Coronary artery (tissue), 2 donors: ENCODE data around the gene PPM1J.

Experiments used
- DNase-seq: peaks from one replicate; pipeline ENCODE4 v3.0.0-alpha.2; 2017; ENCODE audit warnings: low spot score
- H3K27ac ChIP-seq, 2 donors: fragments of 200-600 bp; sonication (generic); one replicate each; pipeline ENCODE4 v1.5.1; 2016 to 2019
- H3K4me3 ChIP-seq: fragments of 200-600 bp; sonication (generic); 2 replicates; pipeline ENCODE4 v1.5.1; 2016; ENCODE audit warnings: mild to moderate bottlenecking, moderate library complexity
- TF ChIP-seq, protein P1 (sequence below): fragments of 200-600 bp; sonication (generic); IDR thresholded peaks from one replicate; pipeline ENCODE4 v1.5.1; 2019; ENCODE audit warnings: antibody characterized with exemption

Gene PPM1J

GRCh38 chr1:112702067-112702395, 13.1 kb downstream of the PPM1J start:
- H3K27ac ChIP-seq = peak overlapping the region; percentile 59 to 99
- TF ChIP-seq, protein P1, sequence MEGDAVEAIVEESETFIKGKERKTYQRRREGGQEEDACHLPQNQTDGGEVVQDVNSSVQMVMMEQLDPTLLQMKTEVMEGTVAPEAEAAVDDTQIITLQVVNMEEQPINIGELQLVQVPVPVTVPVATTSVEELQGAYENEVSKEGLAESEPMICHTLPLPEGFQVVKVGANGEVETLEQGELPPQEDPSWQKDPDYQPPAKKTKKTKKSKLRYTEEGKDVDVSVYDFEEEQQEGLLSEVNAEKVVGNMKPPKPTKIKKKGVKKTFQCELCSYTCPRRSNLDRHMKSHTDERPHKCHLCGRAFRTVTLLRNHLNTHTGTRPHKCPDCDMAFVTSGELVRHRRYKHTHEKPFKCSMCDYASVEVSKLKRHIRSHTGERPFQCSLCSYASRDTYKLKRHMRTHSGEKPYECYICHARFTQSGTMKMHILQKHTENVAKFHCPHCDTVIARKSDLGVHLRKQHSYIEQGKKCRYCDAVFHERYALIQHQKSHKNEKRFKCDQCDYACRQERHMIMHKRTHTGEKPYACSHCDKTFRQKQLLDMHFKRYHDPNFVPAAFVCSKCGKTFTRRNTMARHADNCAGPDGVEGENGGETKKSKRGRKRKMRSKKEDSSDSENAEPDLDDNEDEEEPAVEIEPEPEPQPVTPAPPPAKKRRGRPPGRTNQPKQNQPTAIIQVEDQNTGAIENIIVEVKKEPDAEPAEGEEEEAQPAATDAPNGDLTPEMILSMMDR = no peak
- DNase-seq = no peak
- H3K4me3 ChIP-seq = no peak overlapping the region

- H3K27ac ChIP-seq = peak overlapping the region; percentile 59 to 99
- H3K4me3 ChIP-seq = peak overlapping the region; percentile 23
- DNase-seq = peak; percentile 74
- TF ChIP-seq, protein P1 = no peak
These were observed 13.7 kb downstream of the PPM1J start for GRCh38 chr1:112701227-112702066.

DNA sequence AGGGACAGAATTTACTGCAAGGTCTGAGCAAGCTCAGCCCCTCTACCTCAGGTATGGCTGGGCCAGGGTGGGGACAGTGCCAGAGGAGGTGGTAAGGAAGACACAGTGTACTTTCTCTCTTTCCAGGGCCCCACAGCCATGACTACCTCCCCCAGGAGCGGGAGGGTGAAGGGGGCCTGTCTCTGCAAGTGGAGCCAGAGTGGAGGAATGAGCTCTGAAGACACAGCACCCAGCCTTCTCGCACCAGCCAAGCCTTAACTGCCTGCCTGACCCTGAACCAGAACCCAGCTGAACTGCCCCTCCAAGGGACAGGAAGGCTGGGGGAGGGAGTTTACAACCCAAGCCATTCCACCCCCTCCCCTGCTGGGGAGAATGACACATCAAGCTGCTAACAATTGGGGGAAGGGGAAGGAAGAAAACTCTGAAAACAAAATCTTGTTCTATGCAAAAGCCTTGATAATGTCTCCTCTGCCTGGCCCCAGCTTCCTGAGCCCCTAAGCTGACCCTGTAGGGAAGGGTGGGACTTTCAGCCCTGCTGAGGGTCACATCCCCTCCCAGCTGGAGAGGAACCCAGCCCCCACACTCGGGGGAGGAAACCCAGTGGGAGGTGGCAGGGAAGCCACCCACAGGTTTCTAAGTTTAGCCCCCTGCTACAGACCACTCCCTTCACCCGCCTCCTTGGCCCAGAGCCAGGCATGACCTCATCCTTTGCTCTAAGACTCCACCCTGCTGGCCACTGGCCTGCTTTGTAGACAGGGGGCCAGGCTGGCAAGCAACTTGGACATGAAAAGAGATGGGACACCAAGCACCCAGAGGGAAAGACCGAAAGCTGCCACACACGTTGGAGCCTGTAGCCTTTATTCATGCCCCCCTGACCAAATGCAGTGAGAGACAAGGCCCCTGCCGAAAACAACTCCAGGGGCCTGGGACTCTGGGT, 14.6 kb downstream of the PPM1J start:
- peak; percentile 96 for DNase-seq
- Histone ChIP-seq H3K27ac (peak overlapping the region; percentile 59 to 99), H3K4me3 (peak overlapping the region; percentile 43)
- TF ChIP-seq, protein P1 = no peak

GRCh38 chr1:112699425-112700144, 15.5 kb downstream of the PPM1J start:
- no peak overlapping the region for H3K4me3 ChIP-seq
- no peak for DNase-seq
- peak overlapping the region; percentile 59 to 99 for H3K27ac ChIP-seq
- TF ChIP-seq, protein P1 = no peak

DNA sequence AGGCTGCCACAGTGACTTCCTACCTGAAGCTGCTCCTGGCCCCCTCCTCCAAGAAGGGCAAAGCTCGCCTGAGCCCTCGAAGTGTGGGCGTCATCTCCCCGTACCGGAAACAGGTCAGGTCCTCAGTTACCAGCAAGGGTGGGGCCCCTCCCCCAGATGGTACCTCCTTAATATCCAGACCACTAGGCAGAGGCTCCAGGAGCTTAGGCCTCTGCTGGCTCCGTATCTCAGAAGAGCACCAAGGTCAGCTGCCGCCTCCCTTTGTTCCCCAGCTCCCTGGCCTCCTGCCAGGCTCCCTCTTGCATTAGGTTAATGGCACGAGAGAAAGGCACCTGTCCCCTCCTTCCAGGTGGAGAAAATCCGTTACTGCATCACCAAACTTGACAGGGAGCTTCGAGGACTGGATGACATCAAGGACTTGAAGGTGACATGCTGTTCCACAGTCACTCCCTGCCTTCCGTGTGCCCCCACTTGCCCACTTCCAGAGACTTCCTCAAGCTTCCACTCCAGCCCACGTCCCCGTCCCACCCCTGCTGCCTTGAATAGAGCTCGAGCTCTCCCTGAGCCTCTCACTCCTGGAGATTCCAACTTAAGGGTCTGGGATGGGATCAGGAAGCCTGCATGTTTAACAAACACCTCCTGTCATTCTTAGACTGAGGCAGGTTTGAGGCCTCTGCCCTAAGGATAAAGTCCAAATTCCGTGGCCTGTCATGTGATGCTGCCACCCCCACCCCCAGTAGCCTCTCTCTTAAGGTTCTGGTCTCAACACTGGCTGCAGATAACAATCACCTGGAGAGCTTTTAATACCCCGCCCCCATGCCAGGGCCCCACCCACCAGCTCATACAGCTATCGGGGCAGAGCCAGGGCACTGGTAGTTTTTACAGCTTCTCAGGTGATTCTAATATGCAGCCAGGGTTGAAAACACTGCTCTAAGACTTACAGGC, 16.5 kb downstream of the PPM1J start:
- TF ChIP-seq, protein P1 = no peak
- DNase-seq = peak; percentile 75
- Histone ChIP-seq H3K27ac (peak overlapping the region; percentile 59 to 99), H3K4me3 (no peak overlapping the region)

- peak overlapping the region in 1 of 2 donors; percentile 99 for H3K27ac ChIP-seq
- peak; percentile 57 for DNase-seq
- H3K4me3 ChIP-seq = no peak overlapping the region
- TF ChIP-seq, protein P1 = no peak
These were observed 17.3 kb downstream of the PPM1J start for GRCh38 chr1:112697781-112698201.
